HCT116 (cell line): Measurements from ENCODE around the gene MAP3K20. TPM values are rescaled to one million over a fixed set of nuclear protein-coding genes. Genes with fewer than 3 reads are reported as not detected.

ENCODE experiments used
- ATAC-seq: fragments of 200-7000 bp; cut with Tn5 transposase; 2 replicates; pipeline ENCODE4 v1.9.1; 2020; ENCODE audit warnings: mild to moderate bottlenecking, moderate library complexity
- BruUV-seq: library from RNA; stranded (reverse); fragments of 400-500 nt; replicated peaks from 2 replicates; lab custom pipeline; 2021; lab: Mats Ljungman, UMichigan
- CTCF ChIA-PET: fragments of 300-600 bp; sonication (Branson Sonifier 250); formaldehyde crosslinking; loops from one replicate; lab custom pipeline; 2021; ENCODE audit warnings: antibody characterized with exemption; lab: Charles Lee
- POLR2A ChIA-PET: fragments of 300-600, 350-600 bp; sonication (Branson Sonifier 250); formaldehyde crosslinking; loops from one replicate; lab custom pipeline; 2021; ENCODE audit warnings: antibody characterized with exemption; lab: Charles Lee
- RAD21 ChIA-PET, 2 experiments: fragments of 300-600 bp; sonication (Branson Sonifier 250); formaldehyde crosslinking; loops; one replicate each; lab custom pipeline; 2023; ENCODE audit warnings: low total read pairs in 2 of 2; ENCODE audit not compliant: uncharacterized antibody in 2 of 2, unreplicated experiment in 2 of 2, low non-redundant PET in 1 of 2; lab: Charles Lee
- DNase-seq: peaks from one replicate; pipeline ENCODE4 v3.0.0-alpha.2; 2010; ENCODE audit warnings: low read depth, low spot score
- H2AFZ ChIP-seq: fragments of 200-600 bp; shearing (Covaris generic), sonication (generic); 2 replicates; pipeline ENCODE4 v1.6.1; 2017; ENCODE audit warnings: low read depth, mixed run types, mixed read lengths, antibody characterized with exemption, low read length; ENCODE audit not compliant: poor library complexity, severe bottlenecking
- H3K27ac ChIP-seq: 2 replicates; pipeline ENCODE4 v1.5.1; 2012; ENCODE audit warnings: low read depth, low read length
- H3K27me3 ChIP-seq: fragments of 200-600 bp; sonication (generic); 2 replicates; pipeline ENCODE4 v1.6.1; 2016; ENCODE audit warnings: mixed run types, low read length, mixed read lengths; ENCODE audit not compliant: insufficient read depth
- H3K36me3 ChIP-seq, 2 experiments: fragments of 200-500 bp in 1 of 2; fragments of 200-600 bp in 1 of 2; sonication (Bioruptor generic) in 1 of 2; sonication (generic) in 1 of 2; 2 replicates each; pipeline versions ENCODE4 v1.5.1 to v1.6.1; 2014 to 2016; ENCODE audit warnings: low read length in 2 of 2, inconsistent platforms in 1 of 2, mixed read lengths in 1 of 2, mixed run types in 1 of 2; ENCODE audit not compliant: insufficient read depth in 2 of 2, control insufficient read depth in 1 of 2
- H3K4me1 ChIP-seq, 2 experiments: fragments of 200-600 bp in 1 of 2; sonication (generic) in 1 of 2; 2 replicates each; pipeline versions ENCODE4 v1.5.1 to v1.6.1; 2012 to 2017; ENCODE audit warnings: low read length in 2 of 2, inconsistent platforms in 1 of 2, mild to moderate bottlenecking in 1 of 2, mixed read lengths in 1 of 2, mixed run types in 1 of 2, moderate library complexity in 1 of 2; ENCODE audit not compliant: insufficient read depth in 2 of 2, control insufficient read depth in 1 of 2
- H3K4me2 ChIP-seq: fragments of 200-600 bp; sonication (generic); 2 replicates; pipeline ENCODE4 v1.6.1; 2017; ENCODE audit warnings: mixed run types, low read length, mixed read lengths
- H3K4me3 ChIP-seq, 2 experiments: fragments of 200-600 bp in 1 of 2; sonication (generic) in 1 of 2; replicated peaks in 1 of 2; 2 replicates each; pipeline ENCODE4 v1.5.1; 2011 to 2016; ENCODE audit warnings: low read length in 2 of 2, control low read depth in 1 of 2, low read depth in 1 of 2, mild to moderate bottlenecking in 1 of 2, mixed read lengths in 1 of 2, mixed run types in 1 of 2
- H3K79me2 ChIP-seq: fragments of 200-600 bp; sonication (generic); 2 replicates; pipeline ENCODE4 v1.6.1; 2017; ENCODE audit warnings: mild to moderate bottlenecking, mixed run types, low read length, moderate library complexity, mixed read lengths; ENCODE audit not compliant: insufficient read depth
- H3K9ac ChIP-seq: fragments of 200-600 bp; sonication (generic); 2 replicates; pipeline ENCODE4 v1.6.1; 2016; ENCODE audit warnings: low read length, mixed read lengths
- H3K9me2 ChIP-seq: fragments of 200-600 bp; sonication (generic), shearing (Covaris generic); 2 replicates; pipeline ENCODE4 v1.6.1; 2017; ENCODE audit warnings: mixed run types, mild to moderate bottlenecking, moderate library complexity; ENCODE audit not compliant: insufficient read depth
- H3K9me3 ChIP-seq, 2 experiments: fragments of 200-500 bp in 1 of 2; fragments of 200-600 bp in 1 of 2; sonication (Bioruptor generic) in 1 of 2; sonication (generic) in 1 of 2; 2 replicates each; pipeline ENCODE4 v1.6.1; 2014 to 2017; ENCODE audit warnings: low read length in 2 of 2, mixed read lengths in 2 of 2, inconsistent platforms in 1 of 2, low read depth in 1 of 2, mild to moderate bottlenecking in 1 of 2, mixed run types in 1 of 2, moderate library complexity in 1 of 2; ENCODE audit not compliant: control insufficient read depth in 1 of 2, insufficient read depth in 1 of 2
- H4K20me1 ChIP-seq: fragments of 200-600 bp; sonication (generic), shearing (Covaris generic); 2 replicates; pipeline ENCODE4 v1.6.1; 2017; ENCODE audit warnings: mixed run types, mild to moderate bottlenecking, moderate library complexity; ENCODE audit not compliant: insufficient read depth
- CEBPB ChIP-seq: IDR thresholded peaks from 2 replicates; pipeline ENCODE4 v1.6.1; 2012; ENCODE audit warnings: low read depth
- ELF1 ChIP-seq: IDR thresholded peaks from 2 replicates; pipeline ENCODE4 v1.6.1; 2012; ENCODE audit warnings: low read depth, borderline replicate concordance
- EZH2phosphoT487 ChIP-seq: fragments of 200-600 bp; IDR thresholded peaks from 2 replicates; pipeline ENCODE4 v1.6.1; 2018; ENCODE audit warnings: antibody characterized with exemption, borderline replicate concordance
- JUND ChIP-seq: IDR thresholded peaks from 2 replicates; pipeline ENCODE4 v1.6.1; 2012
- MAX ChIP-seq: IDR thresholded peaks from 2 replicates; pipeline ENCODE4 v1.6.1; 2012
- POLR2A ChIP-seq: IDR thresholded peaks from 2 replicates; pipeline ENCODE4 v1.7.0; 2011; ENCODE audit warnings: borderline replicate concordance; ENCODE audit not compliant: insufficient read depth, insufficient read length; ENCODE audit errors: extremely low read depth
- RAD21 ChIP-seq: IDR thresholded peaks from 2 replicates; pipeline ENCODE4 v1.6.1; 2012; ENCODE audit warnings: low read depth, mild to moderate bottlenecking
- REST ChIP-seq: IDR thresholded peaks from 2 replicates; pipeline ENCODE4 v1.6.1; 2012; ENCODE audit warnings: low read depth
- SIN3A ChIP-seq: IDR thresholded peaks from 2 replicates; pipeline ENCODE4 v1.6.1; 2012; ENCODE audit warnings: low read depth
- SRF ChIP-seq: IDR thresholded peaks from 2 replicates; pipeline ENCODE4 v1.6.1; 2012; ENCODE audit warnings: low read depth
- TCF7L2 ChIP-seq: IDR thresholded peaks from 2 replicates; pipeline ENCODE4 v1.7.0; 2011; ENCODE audit warnings: borderline replicate concordance, inconsistent platforms; ENCODE audit not compliant: insufficient read depth, insufficient read length; ENCODE audit errors: extremely low read depth
- YY1 ChIP-seq: IDR thresholded peaks from 2 replicates; pipeline ENCODE4 v1.6.1; 2011; ENCODE audit warnings: low read length, low read depth, moderate library complexity, mild to moderate bottlenecking; ENCODE audit not compliant: insufficient replicate concordance; ENCODE audit errors: extremely low read depth
- ZBTB33 ChIP-seq: IDR thresholded peaks from 2 replicates; pipeline ENCODE4 v1.6.1; 2011; ENCODE audit warnings: mild to moderate bottlenecking, low read length, moderate library complexity; ENCODE audit not compliant: insufficient replicate concordance; ENCODE audit errors: extremely low read depth
- ZFX ChIP-seq: fragments of 450-650 bp; IDR thresholded peaks from 2 replicates; pipeline ENCODE4 v1.6.1; 2017
- ZNF274 ChIP-seq: fragments of 200-500 bp; sonication (Bioruptor generic); IDR thresholded peaks from 2 replicates; pipeline ENCODE4 v1.6.1; 2014; ENCODE audit warnings: mild to moderate bottlenecking, low read depth, low read length, inconsistent platforms
- intact Hi-C: fragments of 100-400 bp; cut with micrococcal nuclease; formaldehyde crosslinking; loops from 2 replicates; pipeline ENCODE4 v1.10.0; 2022
- total RNA-seq: library from RNA; stranded (reverse); gene quantifications from one replicate; pipeline ENCODE4 v1.2.1, GENCODE V29; 2021; ENCODE audit not compliant: unreplicated experiment
- TF ChIP-seq, protein P1 (sequence below), 3 experiments: fragments of 200-600 bp in 1 of 3; sonication (generic) in 1 of 3; IDR thresholded peaks in 2 of 3; conservative IDR thresholded peaks in 1 of 3; 2 replicates each; pipeline ENCODE4 v1.5.1; 2012 to 2017; ENCODE audit warnings: low read depth in 2 of 3, low read length in 2 of 3, antibody characterized with exemption in 1 of 3, borderline replicate concordance in 1 of 3, control low read depth in 1 of 3, mild to moderate bottlenecking in 1 of 3, mixed read lengths in 1 of 3, mixed run types in 1 of 3, moderate library complexity in 1 of 3; ENCODE audit not compliant: insufficient read depth in 1 of 3

Gene MAP3K20
- total RNA-seq, 1 experiment from 2014 or later, result 40.0 TPM

DNA sequence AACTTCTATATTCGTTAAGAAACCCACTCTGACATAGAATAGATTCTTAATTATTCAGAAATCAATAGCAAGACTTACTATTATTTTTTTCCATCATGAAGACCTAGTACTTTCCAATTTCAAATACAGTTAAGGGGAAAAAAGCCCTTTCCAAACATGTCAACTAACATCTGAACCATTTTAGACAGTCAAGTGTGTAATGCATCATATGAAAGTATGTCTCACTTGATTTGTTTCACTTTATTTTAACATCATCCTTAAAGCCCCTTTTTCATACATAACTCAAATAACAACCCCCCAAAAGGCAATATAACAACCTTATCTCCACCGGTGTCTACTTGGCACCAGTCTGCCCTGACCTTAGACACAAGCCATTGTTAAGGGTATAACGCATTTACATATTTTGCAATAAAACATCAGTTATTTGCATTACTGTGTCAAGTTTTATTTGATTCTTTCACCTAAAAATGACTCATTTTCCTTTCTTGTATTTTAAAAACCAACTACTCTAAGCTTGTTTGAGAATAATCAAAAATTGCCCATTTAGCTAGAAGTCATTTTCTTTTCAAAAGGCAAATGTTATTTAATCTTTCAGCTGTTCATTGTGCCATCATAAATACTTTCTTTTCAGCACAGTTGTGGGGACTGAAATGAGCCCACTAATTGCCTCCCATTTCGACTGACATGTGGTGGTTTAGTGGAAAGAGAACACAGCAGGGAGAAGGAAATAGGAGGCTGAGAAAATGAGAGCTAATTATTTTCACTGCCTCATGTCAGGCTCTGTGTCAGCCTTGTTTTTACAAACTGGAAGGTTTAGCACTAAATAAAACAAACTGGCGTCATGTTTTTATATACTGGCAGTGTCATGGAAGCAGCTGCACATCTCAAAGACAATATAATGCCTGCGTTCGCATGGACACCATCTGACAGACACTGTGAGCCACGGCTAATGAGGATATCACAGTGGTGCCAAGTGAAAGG lies 174.3 kb downstream of the MAP3K20 start:
- H3K9me3 ChIP-seq, result no peaks in the 10 kb centered on the region
- no peak for ATAC-seq
- intact Hi-C loops, result no loop called here
- H3K27ac ChIP-seq, result no peak overlapping the region
- H4K20me1 ChIP-seq, result no peaks in the 10 kb centered on the region
- CTCF ChIA-PET, result no interaction called here
- no peak overlapping the region for H3K9ac ChIP-seq
- no peak overlapping the region for H2AFZ ChIP-seq
- H3K9me2 ChIP-seq, result no peaks in the 10 kb centered on the region
- no peak for TF ChIP-seq ZBTB33
- no peak for TF ChIP-seq TCF7L2
- no peak for TF ChIP-seq EZH2phosphoT487
- no peak for TF ChIP-seq CEBPB
- no peak for TF ChIP-seq POLR2A
- TF ChIP-seq MAX, result no peak
- no peak for TF ChIP-seq SIN3A
- no peak for TF ChIP-seq SRF
- no peak for TF ChIP-seq ZNF274
- no peak for TF ChIP-seq RAD21
- no peak for TF ChIP-seq REST
- TF ChIP-seq ELF1, result no peak
- TF ChIP-seq JUND, result no peak
- no peak for TF ChIP-seq ZFX
- TF ChIP-seq, protein P1, sequence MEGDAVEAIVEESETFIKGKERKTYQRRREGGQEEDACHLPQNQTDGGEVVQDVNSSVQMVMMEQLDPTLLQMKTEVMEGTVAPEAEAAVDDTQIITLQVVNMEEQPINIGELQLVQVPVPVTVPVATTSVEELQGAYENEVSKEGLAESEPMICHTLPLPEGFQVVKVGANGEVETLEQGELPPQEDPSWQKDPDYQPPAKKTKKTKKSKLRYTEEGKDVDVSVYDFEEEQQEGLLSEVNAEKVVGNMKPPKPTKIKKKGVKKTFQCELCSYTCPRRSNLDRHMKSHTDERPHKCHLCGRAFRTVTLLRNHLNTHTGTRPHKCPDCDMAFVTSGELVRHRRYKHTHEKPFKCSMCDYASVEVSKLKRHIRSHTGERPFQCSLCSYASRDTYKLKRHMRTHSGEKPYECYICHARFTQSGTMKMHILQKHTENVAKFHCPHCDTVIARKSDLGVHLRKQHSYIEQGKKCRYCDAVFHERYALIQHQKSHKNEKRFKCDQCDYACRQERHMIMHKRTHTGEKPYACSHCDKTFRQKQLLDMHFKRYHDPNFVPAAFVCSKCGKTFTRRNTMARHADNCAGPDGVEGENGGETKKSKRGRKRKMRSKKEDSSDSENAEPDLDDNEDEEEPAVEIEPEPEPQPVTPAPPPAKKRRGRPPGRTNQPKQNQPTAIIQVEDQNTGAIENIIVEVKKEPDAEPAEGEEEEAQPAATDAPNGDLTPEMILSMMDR (IDR thresholded peaks at IDR 0.05 in 2 of 3, conservative IDR thresholded peaks at IDR 0.05 in 1 of 3; ENCODE audit: borderline replicate concordance in 1 of 3, insufficient read depth in 1 of 3, low read depth in 2 of 3, low read length in 2 of 3), result no peak
- no peak for TF ChIP-seq YY1
- H3K27me3 ChIP-seq, result no peaks in the 10 kb centered on the region
- DNase-seq, result no peak
- H3K4me2 ChIP-seq, result no peak overlapping the region
- POLR2A ChIA-PET, result interaction anchor here (0.5 kb wide), 1 partner anchor 255 kb away, joined by 3 read pairs; no protein-coding TSS in a partner anchor
- 0 out of 4 replicates have a peak, but pooled peaks cover 0 to 2% of the 10 kb centered on the region in 2 experiments for H3K36me3 ChIP-seq
- no peaks in the 10 kb centered on the region for H3K79me2 ChIP-seq
- H3K4me3 ChIP-seq, result no peak overlapping the region
- no TSS peak for BruUV-seq
- RAD21 ChIA-PET, result no interaction called here
- no peaks in the 10 kb centered on the region for H3K4me1 ChIP-seq
